Erythroblast (primary cell): ENCODE data around the gene STX8.

ENCODE experiments used
- GATA1 ChIP-seq: IDR thresholded peaks from 2 replicates; pipeline ENCODE4 v1.6.1; 2011; ENCODE audit warnings: low read depth, mild to moderate bottlenecking, control low read depth, low read length, moderate library complexity
- POLR2A ChIP-seq: IDR thresholded peaks from 2 replicates; pipeline ENCODE4 v1.6.1; 2011; ENCODE audit warnings: mild to moderate bottlenecking, low read length

DNA sequence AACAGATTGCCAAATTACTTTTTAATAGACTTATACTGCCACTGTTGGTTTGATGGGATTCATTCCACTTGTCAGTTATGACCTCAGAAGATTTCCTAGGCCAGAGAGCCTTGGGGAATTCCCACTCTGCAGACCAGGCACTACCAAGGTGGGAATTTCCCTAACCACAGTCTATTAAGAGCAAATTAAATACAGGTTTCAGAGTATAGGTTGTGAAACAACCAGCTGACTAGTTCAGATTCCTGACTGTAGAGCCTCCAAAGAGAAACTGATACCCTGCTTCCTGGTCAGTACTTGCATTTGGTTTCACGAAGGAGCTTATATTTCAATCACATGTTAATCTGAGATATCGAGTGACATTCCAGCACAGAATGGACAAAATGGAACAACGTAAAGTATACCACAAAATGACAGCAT lies 186.5 kb downstream of the STX8 start:
- TF ChIP-seq POLR2A (no peak), GATA1 (no peak)
